NT2/D1 (cell line): Measurements from ENCODE around the gene SERINC2.
"Not testable (repeated sequence)": the region's sequence is repeated elsewhere in the genome, so short reads cannot be mapped to it uniquely, and the experiment has no call there.

Source experiments
- DNase-seq: peaks from one replicate; pipeline ENCODE4 v3.0.0-alpha.2; 2011; ENCODE audit warnings: low read depth, low spot score
- H3K27me3 ChIP-seq: 2 replicates; pipeline ENCODE4 v1.6.0; 2011; ENCODE audit warnings: mild to moderate bottlenecking; ENCODE audit not compliant: insufficient read length, insufficient read depth
- H3K36me3 ChIP-seq: 2 replicates; pipeline ENCODE4 v1.6.1; 2011; ENCODE audit warnings: mild to moderate bottlenecking, low read length, mixed read lengths; ENCODE audit not compliant: insufficient read depth, insufficient read length
- H3K4me1 ChIP-seq: 2 replicates; pipeline ENCODE4 v1.5.1; 2011; ENCODE audit not compliant: insufficient read depth, insufficient read length
- H3K4me3 ChIP-seq: 2 replicates; pipeline ENCODE4 v1.5.1; 2011; ENCODE audit warnings: low read depth; ENCODE audit not compliant: insufficient read length
- H3K9ac ChIP-seq: 2 replicates; pipeline ENCODE4 v1.6.0; 2011; ENCODE audit warnings: low read depth; ENCODE audit not compliant: insufficient read length
- H3K9me3 ChIP-seq: 2 replicates; pipeline ENCODE4 v1.5.1; 2011; ENCODE audit warnings: mild to moderate bottlenecking, low read length; ENCODE audit not compliant: insufficient read depth
- SUZ12 ChIP-seq: IDR thresholded peaks from 2 replicates; pipeline ENCODE4 v1.6.1; 2011; ENCODE audit not compliant: insufficient read length, insufficient read depth; ENCODE audit errors: extremely low read depth
- YY1 ChIP-seq: IDR thresholded peaks from 2 replicates; pipeline ENCODE4 v1.6.1; 2011; ENCODE audit not compliant: insufficient read length, insufficient read depth
- ZNF274 ChIP-seq: IDR thresholded peaks from 2 replicates; pipeline ENCODE4 v1.6.1; 2011; ENCODE audit warnings: mild to moderate bottlenecking, low read depth, low read length

The SERINC2 gene

GRCh38 chr1:31467005-31467674 is 54.1 kb downstream of the SERINC2 start:
- DNase-seq = no peak
- no peaks in the 10 kb centered on the region for H3K36me3 ChIP-seq

GRCh38 chr1:31470794-31471315 is 57.8 kb downstream of the SERINC2 start:
- Histone ChIP-seq H3K9me3 (peaks cover 28% of the 10 kb centered on the region), H3K36me3 (no peaks in the 10 kb centered on the region), H3K9ac (no peak overlapping the region), H3K27me3 (no peaks in the 10 kb centered on the region), H3K4me1 (no peaks in the 10 kb centered on the region), H3K4me3 (no peak overlapping the region)
- no peak for DNase-seq
- TF ChIP-seq ZNF274 = no peak
- TF ChIP-seq SUZ12 = no peak
- no peak for TF ChIP-seq YY1

More at GRCh38 chr1:31467005-31467674, 54.1 kb downstream of the SERINC2 start:
- H3K9me3 ChIP-seq = peaks cover 29% of the 10 kb centered on the region
- no peaks in the 10 kb centered on the region for H3K27me3 ChIP-seq
- TF ChIP-seq YY1 = no peak
- TF ChIP-seq SUZ12 = no peak
- TF ChIP-seq ZNF274 = no peak
- H3K4me3 ChIP-seq = no peak overlapping the region
- H3K9ac ChIP-seq = no peak overlapping the region
- no peaks in the 10 kb centered on the region for H3K4me1 ChIP-seq

- H3K9me3 ChIP-seq = peaks cover 21% of the 10 kb centered on the region
- DNase-seq, H3K9ac ChIP-seq, H3K4me1 ChIP-seq, H3K27me3 ChIP-seq, H3K4me3 ChIP-seq, H3K36me3 ChIP-seq: not testable (repeated sequence)
Measured at GRCh38 chr1:31471452-31472313, 58.7 kb downstream of the SERINC2 start.

GRCh38 chr1:31472314-31472651 is 59.3 kb downstream of the SERINC2 start:
- H3K9ac ChIP-seq, H3K36me3 ChIP-seq, H3K4me3 ChIP-seq, DNase-seq, H3K27me3 ChIP-seq, H3K4me1 ChIP-seq: not testable (repeated sequence)
- H3K9me3 ChIP-seq = peaks cover 15% of the 10 kb centered on the region

- not testable (repeated sequence) for H3K4me1 ChIP-seq, H3K9ac ChIP-seq, H3K36me3 ChIP-seq
Measured at GRCh38 chr1:31472673-31473072, 59.7 kb downstream of the SERINC2 start.

GRCh38 chr1:31473508-31473907 is 60.5 kb downstream of the SERINC2 start:
- H3K9me3 ChIP-seq, H3K4me1 ChIP-seq, DNase-seq, H3K4me3 ChIP-seq, H3K9ac ChIP-seq, H3K36me3 ChIP-seq, H3K27me3 ChIP-seq: not testable (repeated sequence)

More at GRCh38 chr1:31472673-31473072, 59.7 kb downstream of the SERINC2 start:
- H3K27me3 ChIP-seq, H3K4me3 ChIP-seq, DNase-seq: not testable (repeated sequence)
- peaks cover 12% of the 10 kb centered on the region for H3K9me3 ChIP-seq

- not testable (repeated sequence) for H3K4me1 ChIP-seq, H3K27me3 ChIP-seq, H3K4me3 ChIP-seq, H3K36me3 ChIP-seq, DNase-seq, H3K9ac ChIP-seq
- peaks cover 10% of the 10 kb centered on the region; the same call in 1 of the 2 replicates for H3K9me3 ChIP-seq
Measured at GRCh38 chr1:31474567-31474966, 61.6 kb downstream of the SERINC2 start.
